ENCODE measurements around the gene DCAF15. TPM values are rescaled to one million over a fixed set of nuclear protein-coding genes. Genes with fewer than 3 reads are reported as not detected.
"Not testable (repeated sequence)": the region's sequence is repeated elsewhere in the genome, so short reads cannot be mapped to it uniquely, and the experiment has no call there.

The DCAF15 gene, protein sequence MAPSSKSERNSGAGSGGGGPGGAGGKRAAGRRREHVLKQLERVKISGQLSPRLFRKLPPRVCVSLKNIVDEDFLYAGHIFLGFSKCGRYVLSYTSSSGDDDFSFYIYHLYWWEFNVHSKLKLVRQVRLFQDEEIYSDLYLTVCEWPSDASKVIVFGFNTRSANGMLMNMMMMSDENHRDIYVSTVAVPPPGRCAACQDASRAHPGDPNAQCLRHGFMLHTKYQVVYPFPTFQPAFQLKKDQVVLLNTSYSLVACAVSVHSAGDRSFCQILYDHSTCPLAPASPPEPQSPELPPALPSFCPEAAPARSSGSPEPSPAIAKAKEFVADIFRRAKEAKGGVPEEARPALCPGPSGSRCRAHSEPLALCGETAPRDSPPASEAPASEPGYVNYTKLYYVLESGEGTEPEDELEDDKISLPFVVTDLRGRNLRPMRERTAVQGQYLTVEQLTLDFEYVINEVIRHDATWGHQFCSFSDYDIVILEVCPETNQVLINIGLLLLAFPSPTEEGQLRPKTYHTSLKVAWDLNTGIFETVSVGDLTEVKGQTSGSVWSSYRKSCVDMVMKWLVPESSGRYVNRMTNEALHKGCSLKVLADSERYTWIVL
- 18.0 TPM for total RNA-seq
- long read RNA-seq, partial matches to known transcripts = 2 of 10 reads
- long read RNA-seq, other reads (novel, unspliced or antisense) = 4 of 10 reads

DNA sequence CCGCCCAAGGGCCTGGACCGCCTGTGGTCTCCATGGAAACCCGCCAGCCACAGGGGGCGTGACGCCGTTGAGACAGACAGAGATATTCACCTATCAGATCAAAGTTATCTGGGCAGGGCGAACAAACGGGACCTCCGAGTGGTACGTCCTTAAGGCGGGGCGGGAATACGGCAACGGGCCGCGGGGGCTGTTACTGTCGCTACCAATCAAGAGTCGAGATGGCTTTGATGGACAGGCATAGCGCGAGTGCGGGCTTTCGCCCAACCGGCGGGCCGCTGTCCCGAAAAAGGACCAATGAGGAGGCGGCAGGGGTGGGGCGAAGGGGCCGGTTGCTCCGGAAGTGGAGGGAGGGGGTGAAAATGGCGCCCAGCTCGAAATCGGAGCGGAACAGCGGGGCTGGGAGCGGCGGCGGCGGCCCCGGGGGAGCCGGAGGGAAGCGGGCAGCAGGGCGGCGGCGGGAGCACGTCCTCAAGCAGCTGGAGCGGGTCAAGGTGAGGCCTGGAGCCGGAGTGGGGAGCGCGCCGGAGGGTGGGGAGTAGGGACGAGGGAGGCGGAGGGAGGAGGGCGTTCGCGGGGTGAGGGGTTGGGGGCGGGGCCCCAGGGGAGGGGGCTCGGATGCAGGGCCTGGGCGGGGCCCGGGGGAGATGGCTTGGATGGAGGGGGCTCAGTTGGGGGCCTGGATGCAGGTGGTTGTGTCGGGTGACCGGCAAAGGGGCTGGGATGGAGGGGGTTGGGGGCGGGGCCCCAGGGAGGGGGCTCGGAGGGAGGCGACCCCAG is at the start of gene DCAF15:
Gene DCAF15 (plus strand): TSS at position 356 of the 777 bp plus-strand sequence. CDS start 4 bp downstream, at position 360.
- peak; percentile 99 for DNase-seq (ENCODE audit: missing footprints)
- intact Hi-C loops (cut with DNase I) = loop anchor here (2.0 kb wide), 2 partner anchors 46 to 54 kb away; partner anchors contain the start of genes BRME1, CC2D1A and RFX1
- peak; percentile 99 for ATAC-seq

DNA sequence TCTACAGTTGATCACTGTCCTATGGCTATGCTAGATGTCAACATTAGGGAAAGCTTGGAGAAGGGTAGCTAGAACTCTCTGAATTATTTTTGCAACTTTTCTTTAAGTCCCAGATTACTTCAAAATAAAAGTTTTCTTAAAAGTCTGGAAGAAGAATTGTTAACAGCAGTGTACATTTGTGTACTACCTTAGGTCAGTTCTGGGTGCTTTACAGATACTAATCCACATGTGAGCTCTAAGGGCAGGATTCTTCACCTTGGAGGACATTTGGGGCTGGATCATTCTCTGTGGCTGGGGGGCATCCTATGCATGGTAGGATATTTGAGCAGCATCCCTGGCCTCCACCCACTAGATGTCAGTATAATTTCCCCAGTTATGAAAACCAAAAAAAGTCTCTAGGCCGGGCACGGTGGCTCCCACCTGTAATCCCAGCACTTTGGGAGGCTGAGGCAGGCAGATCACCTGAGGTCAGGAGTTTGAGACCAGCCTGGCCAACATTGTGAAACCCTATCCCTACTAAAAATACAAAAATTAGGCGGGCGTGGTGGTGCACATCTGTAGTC is 49.2 kb upstream of the DCAF15 start:
- DNase-seq (ENCODE audit: missing footprints) (no peak), ATAC-seq (no peak)
- intact Hi-C loops (cut with DNase I) = no loop called here

DNA sequence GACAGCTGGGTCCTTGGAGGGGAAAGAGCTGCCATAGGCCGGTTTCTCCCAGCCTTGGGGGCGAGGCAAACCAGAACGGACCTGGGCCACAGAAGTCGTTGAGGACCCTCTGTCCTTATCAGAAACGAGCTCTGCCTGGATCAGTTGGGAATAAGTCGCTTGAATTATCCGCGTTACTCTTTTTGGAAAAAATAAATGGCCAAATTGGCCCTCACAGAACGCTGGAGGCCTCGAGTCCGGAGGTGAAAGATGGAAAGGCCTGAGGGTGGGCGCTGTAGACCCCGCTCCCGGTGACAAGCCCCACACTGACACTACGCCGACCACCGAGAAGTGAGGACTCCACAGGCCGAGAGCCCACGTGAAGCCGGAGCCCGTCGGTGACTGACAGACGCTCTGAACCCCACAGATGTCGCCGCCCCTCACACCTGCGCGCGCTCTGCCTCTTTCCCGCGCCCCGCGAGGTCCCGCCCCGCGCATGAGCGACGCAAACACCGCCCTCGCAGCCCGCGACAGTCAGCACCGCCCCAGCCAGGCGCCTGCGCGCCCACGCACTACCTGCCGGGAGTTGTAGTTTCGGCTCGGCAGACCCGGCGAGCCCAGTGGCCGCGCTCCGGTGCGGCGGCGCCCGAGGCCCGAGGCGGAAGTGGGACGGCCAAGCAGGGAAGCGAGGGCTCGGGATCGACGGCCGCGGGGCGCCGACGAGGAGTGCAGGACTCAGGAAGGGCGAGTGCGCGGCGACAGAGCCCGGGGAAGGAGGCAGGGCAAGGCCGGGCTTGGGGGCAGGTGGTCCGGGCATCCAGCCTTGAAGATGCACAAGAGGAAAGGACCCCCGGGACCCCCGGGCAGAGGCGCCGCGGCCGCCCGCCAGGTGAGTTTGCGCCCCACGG is 46.4 kb upstream of the DCAF15 start, which contains the start of the genes BRME1 and CC2D1A:
Gene BRME1 (minus strand): TSS at position 484 of the 887 bp plus-strand sequence. CDS start 1,225 bp downstream, outside the sequence.
Gene CC2D1A (plus strand): TSS at position 568 of the 887 bp plus-strand sequence. CDS start 241 bp downstream, at position 809.
- intact Hi-C loops (cut with DNase I) = loop anchor here (2.0 kb wide), 1 partner anchor 47 kb away; the partner anchor contains the start of gene DCAF15
- DNase-seq (ENCODE audit: missing footprints) (peak; percentile 97), ATAC-seq (peak; percentile 99)

DNA sequence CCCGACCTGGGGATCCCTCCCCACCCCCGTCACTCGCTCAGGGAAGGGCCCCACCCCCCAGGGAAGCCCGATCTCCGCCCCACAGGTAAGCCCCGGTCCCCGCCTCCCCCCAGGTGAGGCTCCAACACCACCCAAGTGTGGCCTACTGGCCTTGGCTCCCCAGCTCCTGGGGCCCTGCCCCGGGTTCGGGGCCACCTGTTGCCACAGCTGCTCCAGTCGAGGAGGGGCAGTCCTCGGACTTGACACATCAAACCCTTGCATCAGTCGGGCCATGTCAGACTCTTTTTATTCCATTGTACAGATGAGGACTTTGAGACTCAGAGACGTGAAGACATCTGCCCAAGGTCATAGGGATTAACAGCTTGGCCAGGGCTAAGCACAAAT is 45.8 kb upstream of the DCAF15 start:
- DNase-seq (ENCODE audit: missing footprints) (no peak), ATAC-seq (peak; percentile 32)
- intact Hi-C loops (cut with DNase I) = loop anchor here (2.0 kb wide), 1 partner anchor 46 kb away; the partner anchor contains the start of gene DCAF15

GRCh38 chr19:13906910-13907309 is 45.4 kb upstream of the DCAF15 start:
- intact Hi-C loops (cut with DNase I) = loop anchor here (2.0 kb wide), 1 partner anchor 46 kb away; the partner anchor contains the start of gene DCAF15
- DNase-seq (ENCODE audit: missing footprints) = no peak
- ATAC-seq = no peak

DNA sequence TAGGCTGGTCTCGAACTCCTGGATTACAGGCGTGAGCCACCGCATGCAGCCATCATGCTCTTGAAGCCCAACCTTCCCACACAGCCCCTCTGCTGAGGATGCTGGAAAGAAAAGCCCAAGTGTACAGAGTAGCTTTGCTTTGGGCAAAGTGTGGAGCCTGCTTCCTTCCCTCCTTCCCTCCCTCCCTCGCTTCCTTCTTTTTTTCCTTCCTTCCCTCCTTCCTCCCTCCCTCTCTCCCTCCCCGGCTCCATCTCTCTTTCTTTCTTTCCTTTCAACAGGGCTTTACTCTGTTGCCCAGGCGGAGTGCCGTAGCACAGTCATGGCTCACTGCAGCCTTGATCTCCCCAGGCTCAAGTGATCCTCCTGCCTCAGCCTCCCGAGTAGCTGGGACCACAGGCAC is 43.6 kb upstream of the DCAF15 start:
- intact Hi-C loops (cut with DNase I) = no loop called here
- DNase-seq (ENCODE audit: missing footprints) (no peak), ATAC-seq (no peak)

DNA sequence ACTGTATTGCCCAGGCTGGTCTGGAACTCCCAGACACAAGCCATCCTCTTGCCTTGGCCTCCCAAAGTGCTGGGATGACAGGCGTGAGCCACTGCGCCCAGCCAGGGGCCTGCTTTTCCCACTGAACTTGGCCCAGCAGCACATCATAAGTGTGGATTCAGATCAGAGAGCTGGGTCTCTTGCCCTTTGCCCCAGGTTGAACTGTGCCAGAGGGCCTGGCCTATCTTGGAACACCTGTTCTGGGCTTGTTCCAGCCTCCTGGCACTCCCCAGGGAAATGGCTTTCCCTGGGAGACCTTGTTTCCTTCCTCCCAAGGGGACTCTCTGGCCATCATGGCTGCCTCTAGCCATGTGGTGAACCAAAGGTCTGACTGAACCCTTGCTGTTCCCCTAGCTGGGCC is 42.9 kb upstream of the DCAF15 start:
- no peak for DNase-seq (ENCODE audit: missing footprints)
- intact Hi-C loops (cut with DNase I) = no loop called here
- no peak for ATAC-seq

GRCh38 chr19:13913352-13913751 is 39.0 kb upstream of the DCAF15 start:
- intact Hi-C loops (cut with DNase I) = no loop called here
- ATAC-seq = no peak

DNA sequence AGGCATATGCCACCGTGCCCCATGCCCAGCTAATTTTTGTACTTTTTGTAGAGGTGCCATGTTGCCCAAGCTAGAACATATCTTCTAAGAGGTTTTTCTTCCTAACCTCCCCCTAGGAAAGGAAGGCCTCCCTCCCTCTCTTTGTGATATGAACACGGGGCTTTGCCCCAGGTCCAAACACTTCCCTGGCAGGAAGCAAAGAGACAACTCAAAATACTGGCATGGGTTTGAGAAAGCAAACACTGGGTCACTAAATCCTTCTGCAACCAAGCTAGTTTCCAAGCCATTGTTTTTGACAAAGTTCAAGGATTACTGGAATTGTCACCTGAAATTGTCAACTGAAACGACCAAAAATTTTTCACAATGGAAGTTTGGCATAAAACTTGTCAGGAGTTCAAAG is 37.5 kb upstream of the DCAF15 start:
- intact Hi-C loops (cut with DNase I) = no loop called here
- DNase-seq (ENCODE audit: missing footprints) (no peak), ATAC-seq (no peak)

More at GRCh38 chr19:13913352-13913751, 39.0 kb upstream of the DCAF15 start:
- no peak for DNase-seq (ENCODE audit: missing footprints)

DNA sequence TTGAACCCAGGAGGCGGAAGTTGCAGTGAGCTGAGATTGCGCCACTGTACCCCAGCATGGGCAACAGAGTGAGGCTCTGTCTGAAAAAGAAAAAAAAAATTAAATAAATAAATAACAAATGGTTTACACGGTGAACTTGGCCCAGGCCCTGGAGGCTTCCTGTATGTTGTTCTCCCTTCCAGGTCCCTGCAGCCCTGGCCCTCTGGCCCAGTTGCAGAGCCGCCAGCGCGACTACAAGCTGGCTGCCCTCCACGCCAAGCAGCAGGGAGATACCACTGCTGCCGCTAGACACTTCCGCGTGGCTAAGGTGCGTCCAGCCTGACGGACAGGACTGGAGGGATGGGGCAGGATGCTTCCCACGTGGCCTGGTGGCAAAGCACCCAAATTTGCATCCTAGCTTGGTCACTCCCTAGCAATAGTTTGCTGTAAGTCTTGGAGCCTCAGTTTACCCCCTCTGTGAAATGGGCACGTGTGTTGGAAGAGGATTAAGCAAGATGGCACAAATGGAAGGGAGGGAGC is 34.4 kb upstream of the DCAF15 start:
- DNase-seq (ENCODE audit: missing footprints) (no peak), ATAC-seq (peak; percentile 38)
- intact Hi-C loops (cut with DNase I) = no loop called here

DNA sequence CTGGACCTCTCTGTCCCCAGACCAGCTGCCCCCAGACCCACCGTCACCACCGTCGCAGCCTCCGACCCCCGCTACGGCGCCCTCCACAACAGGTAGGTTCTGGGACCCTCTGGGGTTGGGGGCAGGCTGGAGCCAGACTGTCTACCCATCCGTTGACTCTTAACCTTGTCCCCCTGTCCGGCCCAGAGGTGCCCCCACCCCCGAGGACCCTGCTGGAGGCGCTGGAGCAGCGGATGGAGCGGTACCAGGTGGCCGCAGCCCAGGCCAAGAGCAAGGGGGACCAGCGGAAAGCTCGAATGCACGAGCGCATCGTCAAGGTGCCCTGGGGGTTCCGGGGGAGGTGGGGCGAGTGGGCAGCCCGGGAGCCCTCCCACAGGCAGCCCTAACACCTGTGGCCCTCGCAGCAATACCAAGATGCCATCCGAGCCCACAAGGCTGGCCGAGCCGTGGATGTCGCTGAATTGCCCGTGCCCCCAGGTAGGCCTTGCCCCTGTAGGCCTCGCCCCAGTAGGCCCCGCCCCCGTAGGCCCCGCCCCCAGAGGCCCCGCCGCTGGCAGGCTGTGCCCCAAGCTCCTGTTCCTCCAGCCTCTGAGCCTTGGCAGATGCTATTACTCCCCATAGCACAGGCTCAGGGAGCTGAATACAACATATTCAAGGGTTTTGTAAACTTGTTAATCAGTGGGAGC is 33.4 kb upstream of the DCAF15 start:
- intact Hi-C loops (cut with DNase I) = no loop called here
- ATAC-seq (no peak), DNase-seq (ENCODE audit: missing footprints) (no peak)

DNA sequence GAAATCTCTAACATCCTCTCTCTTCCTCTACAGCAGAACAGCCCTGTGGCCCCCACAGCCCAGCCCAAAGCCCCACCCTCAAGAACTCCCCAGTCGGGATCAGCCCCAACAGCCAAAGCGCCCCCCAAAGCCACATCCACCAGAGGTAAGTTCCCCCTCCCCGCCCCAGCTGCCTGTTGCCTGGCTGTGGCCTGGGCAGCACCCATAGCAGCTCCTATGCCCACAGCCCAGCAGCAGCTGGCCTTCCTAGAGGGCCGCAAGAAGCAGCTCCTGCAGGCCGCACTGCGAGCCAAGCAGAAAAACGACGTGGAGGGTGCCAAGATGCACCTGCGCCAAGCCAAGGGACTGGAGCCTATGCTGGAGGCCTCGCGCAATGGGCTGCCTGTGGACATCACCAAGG is 31.8 kb upstream of the DCAF15 start:
- intact Hi-C loops (cut with DNase I) = no loop called here
- ATAC-seq = no peak

GRCh38 chr19:13920940-13921747 is 31.2 kb upstream of the DCAF15 start:
- intact Hi-C loops (cut with DNase I) = no loop called here
- ATAC-seq (no peak), DNase-seq (ENCODE audit: missing footprints) (no peak)

More for the DNA sequence above, 31.8 kb upstream of the DCAF15 start:
- DNase-seq (ENCODE audit: missing footprints) = no peak

- intact Hi-C loops (cut with DNase I); ATAC-seq; DNase-seq (ENCODE audit: missing footprints): not testable (repeated sequence)
These were observed 30.2 kb upstream of the DCAF15 start for GRCh38 chr19:13922118-13922517.

DNA sequence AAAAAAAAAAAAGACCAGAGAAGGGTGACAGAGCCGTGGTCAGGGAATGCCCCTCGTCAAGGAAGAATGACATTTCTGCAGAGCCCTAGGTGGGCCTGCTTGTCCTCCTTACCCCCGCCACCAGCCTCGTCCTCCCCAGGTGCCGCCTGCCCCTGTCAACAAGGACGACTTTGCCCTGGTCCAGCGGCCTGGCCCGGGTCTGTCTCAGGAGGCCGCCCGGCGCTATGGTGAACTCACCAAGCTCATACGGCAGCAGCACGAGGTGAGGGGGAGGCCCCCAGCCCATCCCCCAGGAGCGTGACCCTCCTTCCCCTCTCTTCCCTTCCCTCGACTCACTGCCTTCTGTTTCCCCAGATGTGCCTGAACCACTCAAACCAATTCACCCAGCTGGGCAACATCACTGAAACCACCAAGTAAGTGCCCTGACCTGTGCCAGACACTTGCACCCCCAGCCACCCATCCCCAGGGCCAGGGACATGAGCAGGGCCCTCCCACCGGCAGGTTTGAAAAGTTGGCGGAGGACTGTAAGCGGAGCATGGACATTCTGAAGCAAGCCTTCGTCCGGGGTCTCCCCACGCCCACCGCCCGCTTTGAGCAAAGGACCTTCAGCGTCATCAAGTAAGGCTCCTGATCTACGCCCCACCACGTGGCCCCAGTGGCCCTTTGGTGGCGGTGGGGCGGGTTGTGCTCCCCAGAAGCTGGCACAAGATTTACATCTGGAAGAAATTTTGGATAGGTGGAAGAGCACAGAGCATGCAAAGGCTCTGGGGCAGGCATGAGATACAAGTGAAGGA is 28.9 kb upstream of the DCAF15 start:
- DNase-seq (ENCODE audit: missing footprints) (no peak), ATAC-seq (no peak)
- intact Hi-C loops (cut with DNase I) = no loop called here

Data from Right ventricle myocardium inferior (tissue), 1 donor.